GM18502 (cell line): ENCODE measurements around the gene AFF3.

Experiments used
- ATAC-seq: cut with Tn5 transposase; IDR thresholded peaks from one replicate; pipeline ENCODE4 v1.9.1; 2021; ENCODE audit warnings: mild to moderate bottlenecking; ENCODE audit not compliant: unreplicated experiment, poor library complexity

AFF3 gene

GRCh38 chr2:99607861-99608491, 534.4 kb downstream of the AFF3 start:
- ATAC-seq, result no peak

- ATAC-seq, result no peak
Measured at GRCh38 chr2:99607454-99607853, 534.9 kb downstream of the AFF3 start.

- ATAC-seq, result no peak
Measured at GRCh38 chr2:99605036-99605435, 537.4 kb downstream of the AFF3 start.

- ATAC-seq, result no peak
Measured at GRCh38 chr2:99602476-99602875, 539.9 kb downstream of the AFF3 start.

GRCh38 chr2:99600981-99601651, 541.3 kb downstream of the AFF3 start:
- ATAC-seq, result no peak

GRCh38 chr2:99598441-99598840, 543.9 kb downstream of the AFF3 start:
- no peak for ATAC-seq

GRCh38 chr2:99597616-99598015, 544.8 kb downstream of the AFF3 start:
- ATAC-seq, result no peak

GRCh38 chr2:99595373-99595772, 547.0 kb downstream of the AFF3 start:
- ATAC-seq, result no peak

GRCh38 chr2:99593692-99594427, 548.5 kb downstream of the AFF3 start:
- ATAC-seq, result no peak

GRCh38 chr2:99576775-99577174, 565.6 kb downstream of the AFF3 start:
- ATAC-seq, result no peak

GRCh38 chr2:99573634-99574251, 568.6 kb downstream of the AFF3 start:
- ATAC-seq, result no peak

GRCh38 chr2:99572373-99573164, 569.8 kb downstream of the AFF3 start:
- no peak for ATAC-seq

- no peak for ATAC-seq
Measured at GRCh38 chr2:99571954-99572353, 570.4 kb downstream of the AFF3 start.

GRCh38 chr2:99571533-99571932, 570.9 kb downstream of the AFF3 start:
- ATAC-seq, result no peak

GRCh38 chr2:99571021-99571420, 571.4 kb downstream of the AFF3 start:
- ATAC-seq, result no peak

GRCh38 chr2:99569386-99569785, 573.0 kb downstream of the AFF3 start:
- ATAC-seq, result no peak

- ATAC-seq, result no peak
Measured at GRCh38 chr2:99565227-99565626, 577.2 kb downstream of the AFF3 start.

GRCh38 chr2:99562516-99562915, 579.9 kb downstream of the AFF3 start:
- ATAC-seq, result no peak

- no peak for ATAC-seq
Measured at GRCh38 chr2:99561804-99562203, 580.6 kb downstream of the AFF3 start.

GRCh38 chr2:99559075-99559662, 583.2 kb downstream of the AFF3 start:
- peak; percentile 75 for ATAC-seq
